Measurements from ENCODE around the gene TWIST2. TPM values are rescaled to one million over a fixed set of nuclear protein-coding genes. Genes with fewer than 3 reads are reported as not detected.

The TWIST2 gene
- total and polyA plus RNA-seq, 9 of the 15 experiments (the other 6 are each of a cell fraction or from before 2014, with no cell fraction given) = not detected

- TF ChIP-seq ZHX1 (conservative IDR thresholded peaks at IDR 0.05; ENCODE audit: low read length) (no peak), XRCC4 (IDR thresholded peaks at IDR 0.05; ENCODE audit: extremely low read depth, insufficient read depth, insufficient read length) (no peak), HMG20A (CRISPR knock-in tag; conservative IDR thresholded peaks at IDR 0.05) (no peak), IFI16 (CRISPR knock-in tag; IDR thresholded peaks at IDR 0.05) (no peak), CXXC5 (CRISPR knock-in tag; IDR thresholded peaks at IDR 0.05) (no peak), XRCC5 (IDR thresholded peaks at IDR 0.05; ENCODE audit: low read depth, low read length) (no peak)
- TF ChIP-seq, protein P1, sequence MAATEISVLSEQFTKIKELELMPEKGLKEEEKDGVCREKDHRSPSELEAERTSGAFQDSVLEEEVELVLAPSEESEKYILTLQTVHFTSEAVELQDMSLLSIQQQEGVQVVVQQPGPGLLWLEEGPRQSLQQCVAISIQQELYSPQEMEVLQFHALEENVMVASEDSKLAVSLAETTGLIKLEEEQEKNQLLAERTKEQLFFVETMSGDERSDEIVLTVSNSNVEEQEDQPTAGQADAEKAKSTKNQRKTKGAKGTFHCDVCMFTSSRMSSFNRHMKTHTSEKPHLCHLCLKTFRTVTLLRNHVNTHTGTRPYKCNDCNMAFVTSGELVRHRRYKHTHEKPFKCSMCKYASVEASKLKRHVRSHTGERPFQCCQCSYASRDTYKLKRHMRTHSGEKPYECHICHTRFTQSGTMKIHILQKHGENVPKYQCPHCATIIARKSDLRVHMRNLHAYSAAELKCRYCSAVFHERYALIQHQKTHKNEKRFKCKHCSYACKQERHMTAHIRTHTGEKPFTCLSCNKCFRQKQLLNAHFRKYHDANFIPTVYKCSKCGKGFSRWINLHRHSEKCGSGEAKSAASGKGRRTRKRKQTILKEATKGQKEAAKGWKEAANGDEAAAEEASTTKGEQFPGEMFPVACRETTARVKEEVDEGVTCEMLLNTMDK (IDR thresholded peaks at IDR 0.05; ENCODE audit: borderline replicate concordance, insufficient read depth, low read depth, low read length, poor library complexity, severe bottlenecking) = peak; percentile 56
- H3K27ac ChIP-seq (ENCODE audit: extremely low read depth, low read depth, low read length) = no peak overlapping the region
- BruUV-seq (replicated peaks) = no TSS peak
- DNase-seq (ENCODE audit: extremely low read depth in 1 of 4, low spot score in 3 of 4) (peak in 1 of 4 experiments; percentile 12), ATAC-seq (0 out of 3 replicates have a peak, but pooled peaks have one; percentile 51), FAIRE-seq (no peak)
- no peaks in the 10 kb centered on the region for H4K20me1 ChIP-seq (replicated peaks; ENCODE audit: control insufficient read depth, insufficient read depth, low read length)
- 0% methylated on average over 11 of the region's 13 CpGs for WGBS (ENCODE audit: insufficient coverage, low coverage, missing lambda C conversion rate)
- H3K4me3 ChIP-seq = no peak overlapping the region
- H3K4me1 ChIP-seq (replicated peaks in 1 of 2; ENCODE audit: control insufficient read depth in 2 of 2, insufficient read depth in 2 of 2, low read length in 2 of 2) = no peaks in the 10 kb centered on the region
- ChIA-PET CTCF (ENCODE audit: low intra/inter-chr PET ratio) (interaction anchor here (0.5 kb wide), 1 partner anchor 45 kb away, joined by 3 read pairs; no protein-coding TSS in a partner anchor), POLR2A (interaction anchor here (0.6 kb wide), 1 partner anchor 99 kb away, joined by 3 read pairs; no protein-coding TSS in a partner anchor)
- no peaks in the 10 kb centered on the region for H3K9me1 ChIP-seq (ENCODE audit: control insufficient read depth, insufficient read depth, low read length)
- H3K36me3 ChIP-seq (ENCODE audit: control insufficient read depth, insufficient read depth, low read length) = no peaks in the 10 kb centered on the region
- no peak overlapping the region for H3K9ac ChIP-seq (ENCODE audit: insufficient read depth in 1 of 2, low read depth in 2 of 2, low read length in 2 of 2)
- no peak overlapping the region for H2AFZ ChIP-seq (ENCODE audit: low read depth, low read length)
- peaks cover 7 to 58% of the 10 kb centered on the region in 2 experiments; a peak in 3 of 5 replicates for H3K27me3 ChIP-seq (ENCODE audit: control insufficient read depth in 2 of 2, insufficient read depth in 2 of 2, low read length in 2 of 2)
- in situ Hi-C loops (cut with MboI) (no loop called here), intact Hi-C loops (cut with micrococcal nuclease) (no loop called here)
- no peak overlapping the region for H3K4me2 ChIP-seq (ENCODE audit: insufficient read depth, low read length)
- no peaks in the 10 kb centered on the region for H3K9me3 ChIP-seq (replicated peaks; ENCODE audit: control insufficient read depth, insufficient read depth, low read depth, low read length)
- no peaks in the 10 kb centered on the region for H3K79me2 ChIP-seq (ENCODE audit: control insufficient read depth, insufficient read depth, low read length)
Observed at GRCh38 chr2:238886453-238887094, 38.7 kb downstream of the TWIST2 start.

Measured in K562 (cell line).